Neural progenitor cell (in vitro differentiated cells): Measurements from ENCODE around the gene SWT1. TPM values are rescaled to one million over a fixed set of nuclear protein-coding genes. Genes with fewer than 3 reads are reported as not detected.
"Not testable (repeated sequence)": the region's sequence is repeated elsewhere in the genome, so short reads cannot be mapped to it uniquely, and the experiment has no call there.

Experiments
- DNase-seq: peaks from one replicate; pipeline ENCODE4 v3.0.0-alpha.2; 2016; ENCODE audit warnings: low spot score
- H2AFZ ChIP-seq: fragments of 200-600 bp; sonication (generic); replicated peaks from 2 replicates; pipeline ENCODE4 v1.6.1; 2016; ENCODE audit warnings: antibody characterized with exemption
- H3F3A ChIP-seq: fragments of 200-600 bp; sonication (generic); 2 replicates; pipeline ENCODE4 v1.6.1; 2016; ENCODE audit warnings: antibody characterized with exemption, low read depth
- H3K27ac ChIP-seq: fragments of 200-600 bp; sonication (generic); 2 replicates; pipeline ENCODE4 v1.5.1; 2016; ENCODE audit warnings: mild to moderate bottlenecking
- H3K27me3 ChIP-seq: fragments of 200-600 bp; sonication (generic); 2 replicates; pipeline ENCODE4 v1.6.1; 2016; ENCODE audit warnings: mild to moderate bottlenecking, moderate library complexity
- H3K36me3 ChIP-seq: fragments of 200-600 bp; sonication (generic); 2 replicates; pipeline ENCODE4 v1.5.1; 2016
- H3K4me1 ChIP-seq: fragments of 200-600 bp; sonication (generic); 2 replicates; pipeline ENCODE4 v1.6.1; 2016; ENCODE audit warnings: mixed run types
- H3K4me2 ChIP-seq: fragments of 200-600 bp; sonication (generic); 2 replicates; pipeline ENCODE4 v1.6.1; 2016
- H3K4me3 ChIP-seq: fragments of 200-600 bp; sonication (generic); 2 replicates; pipeline ENCODE4 v1.5.1; 2016
- H3K79me2 ChIP-seq: fragments of 200-600 bp; sonication (generic); 2 replicates; pipeline ENCODE4 v1.6.1; 2016; ENCODE audit warnings: low read depth
- H3K9ac ChIP-seq: fragments of 200-600 bp; sonication (generic); 2 replicates; pipeline ENCODE4 v1.6.1; 2016
- H3K9me3 ChIP-seq: fragments of 200-600 bp; sonication (generic); 2 replicates; pipeline ENCODE4 v1.5.1; 2016; ENCODE audit warnings: low read depth
- H4K20me1 ChIP-seq: fragments of 200-600 bp; sonication (generic); 2 replicates; pipeline ENCODE4 v1.6.1; 2016; ENCODE audit warnings: low read depth
- H3K27ac Mint-ChIP-seq: 3 replicates; pipeline ENCODE4 v1.8.0; 2021; ENCODE audit warnings: mixed read lengths
- H3K27me3 Mint-ChIP-seq: 2 replicates; pipeline ENCODE4 v1.8.0; 2022; ENCODE audit warnings: low read depth, mild to moderate bottlenecking, inconsistent platforms, moderate library complexity, mixed read lengths; ENCODE audit not compliant: insufficient read depth
- H3K36me3 Mint-ChIP-seq: 3 replicates; pipeline ENCODE4 v1.8.0; 2021; ENCODE audit warnings: mixed read lengths
- H3K4me1 Mint-ChIP-seq: 3 replicates; pipeline ENCODE4 v1.8.0; 2021; ENCODE audit warnings: mixed read lengths
- H3K4me3 Mint-ChIP-seq: 3 replicates; pipeline ENCODE4 v1.8.0; 2021; ENCODE audit warnings: mild to moderate bottlenecking, moderate library complexity, mixed read lengths
- H3K9me3 Mint-ChIP-seq: 3 replicates; pipeline ENCODE4 v1.8.0; 2020; ENCODE audit warnings: mixed read lengths
- EZH2 ChIP-seq: fragments of 200-600 bp; sonication (generic); IDR thresholded peaks from 2 replicates; pipeline ENCODE4 v1.6.1; 2017; ENCODE audit warnings: antibody characterized with exemption, mild to moderate bottlenecking, moderate library complexity
- EZH2phosphoT487 ChIP-seq: fragments of 200-600 bp; sonication (generic); IDR thresholded peaks from 2 replicates; pipeline ENCODE4 v1.6.1; 2017; ENCODE audit warnings: antibody characterized with exemption
- total RNA-seq: library from RNA; depleted of rRNA; stranded (reverse); fragments of >200 nt; gene quantifications from 2 replicates; pipeline ENCODE4 v1.2.3, GENCODE V29; 2015; ENCODE audit warnings: low replicate concordance
- TF ChIP-seq, protein P1 (sequence below): fragments of 200-600 bp; sonication (generic); IDR thresholded peaks from 2 replicates; pipeline ENCODE4 v1.5.1; 2017; ENCODE audit warnings: antibody characterized with exemption, mild to moderate bottlenecking

The SWT1 gene
- total RNA-seq, 1 donor from 2014 or later, result 12.4 TPM

DNA sequence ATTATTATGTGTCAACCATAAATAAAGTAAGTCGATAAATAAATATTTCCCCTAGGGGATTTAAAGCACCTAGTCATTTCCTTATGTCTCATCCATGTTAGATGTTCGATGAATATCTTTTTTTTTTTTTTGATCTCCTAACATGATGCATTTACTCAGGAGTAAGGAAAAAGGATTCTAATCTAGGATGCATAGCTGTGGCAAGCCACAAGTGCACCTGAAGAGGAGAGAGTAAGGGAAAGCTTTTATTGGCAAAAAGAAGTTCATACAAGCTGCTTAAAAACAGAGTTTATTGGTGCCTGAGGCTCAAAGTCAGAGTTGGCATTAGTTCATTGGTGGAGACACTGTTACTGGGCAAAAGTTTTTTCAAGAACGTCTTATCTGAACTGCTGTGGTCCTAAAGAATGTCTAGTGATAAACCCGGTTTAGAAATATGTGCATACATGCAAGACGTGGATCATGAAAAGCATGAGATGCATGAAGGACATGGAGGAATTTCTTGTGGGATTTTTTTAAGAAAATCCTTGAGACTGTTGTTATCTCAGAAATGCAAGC is 51.7 kb downstream of the SWT1 start:
- peaks cover 2% of the 10 kb centered on the region for H3K27me3 Mint-ChIP-seq
- Histone ChIP-seq H3K4me2 (no peak overlapping the region), H4K20me1 (no peaks in the 10 kb centered on the region), H3F3A (no peaks in the 10 kb centered on the region), H3K36me3 (no peaks in the 10 kb centered on the region), H3K9ac (no peak overlapping the region), H3K4me1 (no peaks in the 10 kb centered on the region), H2AFZ (no peak overlapping the region), H3K27me3 (no peaks in the 10 kb centered on the region), H3K4me3 (no peak overlapping the region), H3K27ac (no peak overlapping the region), H3K79me2 (no peaks in the 10 kb centered on the region), H3K9me3 (no peaks in the 10 kb centered on the region)
- DNase-seq, result no peak
- H3K9me3 Mint-ChIP-seq, result peaks cover 4% of the 10 kb centered on the region
- peaks cover 2% of the 10 kb centered on the region for H3K36me3 Mint-ChIP-seq
- no peaks in the 10 kb centered on the region for H3K4me1 Mint-ChIP-seq
- TF ChIP-seq EZH2phosphoT487 (no peak), EZH2 (no peak)
- TF ChIP-seq, protein P1, sequence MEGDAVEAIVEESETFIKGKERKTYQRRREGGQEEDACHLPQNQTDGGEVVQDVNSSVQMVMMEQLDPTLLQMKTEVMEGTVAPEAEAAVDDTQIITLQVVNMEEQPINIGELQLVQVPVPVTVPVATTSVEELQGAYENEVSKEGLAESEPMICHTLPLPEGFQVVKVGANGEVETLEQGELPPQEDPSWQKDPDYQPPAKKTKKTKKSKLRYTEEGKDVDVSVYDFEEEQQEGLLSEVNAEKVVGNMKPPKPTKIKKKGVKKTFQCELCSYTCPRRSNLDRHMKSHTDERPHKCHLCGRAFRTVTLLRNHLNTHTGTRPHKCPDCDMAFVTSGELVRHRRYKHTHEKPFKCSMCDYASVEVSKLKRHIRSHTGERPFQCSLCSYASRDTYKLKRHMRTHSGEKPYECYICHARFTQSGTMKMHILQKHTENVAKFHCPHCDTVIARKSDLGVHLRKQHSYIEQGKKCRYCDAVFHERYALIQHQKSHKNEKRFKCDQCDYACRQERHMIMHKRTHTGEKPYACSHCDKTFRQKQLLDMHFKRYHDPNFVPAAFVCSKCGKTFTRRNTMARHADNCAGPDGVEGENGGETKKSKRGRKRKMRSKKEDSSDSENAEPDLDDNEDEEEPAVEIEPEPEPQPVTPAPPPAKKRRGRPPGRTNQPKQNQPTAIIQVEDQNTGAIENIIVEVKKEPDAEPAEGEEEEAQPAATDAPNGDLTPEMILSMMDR, result no peak
- H3K4me3 Mint-ChIP-seq, result no peak overlapping the region
- no peak overlapping the region for H3K27ac Mint-ChIP-seq

DNA sequence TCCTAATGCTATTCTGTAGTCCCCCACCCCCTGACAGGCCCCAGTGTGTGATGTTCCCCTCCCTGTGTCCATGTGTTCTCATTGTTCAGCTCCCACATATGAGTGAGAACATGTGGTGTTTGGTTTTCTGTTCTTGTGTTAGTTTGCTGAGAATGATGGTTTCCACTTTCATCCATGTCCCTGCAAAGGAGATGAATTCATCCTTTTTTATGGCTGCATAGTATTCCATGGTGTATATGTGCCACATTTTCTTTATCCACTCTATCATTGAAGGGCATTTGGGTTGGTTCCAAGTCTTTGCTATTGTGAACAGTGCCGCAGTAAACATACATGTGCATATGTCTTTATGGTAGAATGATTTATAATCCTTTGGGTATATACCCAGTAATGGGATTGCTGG is 52.4 kb downstream of the SWT1 start:
- H3K4me3 ChIP-seq, H4K20me1 ChIP-seq, H3K9me3 ChIP-seq, H3K27me3 ChIP-seq, H2AFZ ChIP-seq, H3K79me2 ChIP-seq, H3K27ac Mint-ChIP-seq, H3K9ac ChIP-seq, H3K9me3 Mint-ChIP-seq, H3F3A ChIP-seq, H3K4me2 ChIP-seq, H3K4me3 Mint-ChIP-seq, H3K36me3 Mint-ChIP-seq, DNase-seq, H3K27ac ChIP-seq, H3K36me3 ChIP-seq, H3K4me1 ChIP-seq, H3K27me3 Mint-ChIP-seq, H3K4me1 Mint-ChIP-seq: not testable (repeated sequence)

DNA sequence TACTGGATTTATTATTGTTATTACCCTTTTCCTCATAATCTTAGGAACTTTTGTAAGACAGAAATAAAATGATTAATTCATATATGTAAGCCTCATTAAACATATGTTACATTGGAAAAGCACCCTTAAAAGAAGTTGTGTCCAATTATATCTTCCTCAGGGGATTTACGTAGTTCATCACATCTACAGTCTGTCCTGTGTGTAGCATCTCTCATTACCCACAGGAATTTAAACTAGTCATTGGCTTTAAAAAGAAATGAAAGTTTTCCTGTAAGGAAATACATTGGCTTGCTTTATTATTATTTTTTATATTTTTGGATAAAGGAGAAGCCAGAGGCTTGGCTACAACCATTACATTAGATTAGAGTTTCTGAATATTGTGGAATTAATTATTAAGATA is 56.1 kb downstream of the SWT1 start:
- Histone ChIP-seq H3K4me1 (no peaks in the 10 kb centered on the region), H3K27ac (no peak overlapping the region), H3K36me3 (no peaks in the 10 kb centered on the region), H3K9me3 (no peaks in the 10 kb centered on the region), H2AFZ (no peak overlapping the region), H3F3A (no peaks in the 10 kb centered on the region), H3K4me3 (no peak overlapping the region), H3K79me2 (no peaks in the 10 kb centered on the region), H3K27me3 (no peaks in the 10 kb centered on the region), H3K4me2 (no peak overlapping the region), H4K20me1 (no peaks in the 10 kb centered on the region), H3K9ac (no peak overlapping the region)
- Mint-ChIP-seq H3K27me3 (peaks cover 2% of the 10 kb centered on the region), H3K36me3 (peaks cover 2% of the 10 kb centered on the region), H3K27ac (no peak overlapping the region), H3K4me1 (no peaks in the 10 kb centered on the region), H3K4me3 (no peak overlapping the region), H3K9me3 (peaks cover 4% of the 10 kb centered on the region)
- TF ChIP-seq EZH2phosphoT487 (no peak), EZH2 (no peak)
- TF ChIP-seq, protein P1, result no peak
- no peak for DNase-seq

DNA sequence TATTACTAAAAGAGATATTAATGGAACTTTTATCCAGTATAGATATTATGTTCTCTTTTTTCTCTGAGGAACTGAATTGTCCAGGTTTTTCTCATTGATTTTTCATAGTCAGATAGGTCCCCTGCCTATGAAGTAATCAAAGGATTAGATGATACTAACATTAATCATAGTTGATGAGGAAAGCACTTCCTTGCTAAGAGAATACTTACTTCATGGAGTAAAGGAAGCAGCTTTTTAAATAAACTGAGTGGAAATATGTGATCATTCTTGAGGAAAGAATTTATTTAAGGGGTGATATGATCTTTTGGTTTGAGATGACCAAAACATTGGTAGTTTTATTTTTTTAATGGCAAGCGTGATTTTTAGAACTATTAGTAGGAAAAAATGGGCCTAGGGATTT is 58.9 kb downstream of the SWT1 start:
- Mint-ChIP-seq H3K27me3 (peaks cover 2% of the 10 kb centered on the region), H3K4me3 (no peak overlapping the region), H3K27ac (no peak overlapping the region), H3K36me3 (peaks cover 2% of the 10 kb centered on the region), H3K9me3 (no peaks in the 10 kb centered on the region), H3K4me1 (no peaks in the 10 kb centered on the region)
- Histone ChIP-seq H3K4me1 (no peaks in the 10 kb centered on the region), H3K9ac (no peak overlapping the region), H3K4me2 (no peak overlapping the region), H3K27me3 (no peaks in the 10 kb centered on the region), H3K79me2 (no peaks in the 10 kb centered on the region), H3K9me3 (no peaks in the 10 kb centered on the region), H3K36me3 (no peaks in the 10 kb centered on the region), H3K4me3 (no peak overlapping the region), H4K20me1 (no peaks in the 10 kb centered on the region), H3F3A (no peaks in the 10 kb centered on the region), H2AFZ (no peak overlapping the region), H3K27ac (no peak overlapping the region)
- TF ChIP-seq EZH2phosphoT487, result no peak
- TF ChIP-seq, protein P1, result no peak
- TF ChIP-seq EZH2, result no peak
- no peak for DNase-seq
